ENCODE measurements around the gene NRXN3. TPM values are rescaled to one million over a fixed set of nuclear protein-coding genes. Genes with fewer than 3 reads are reported as not detected.

Gene NRXN3
- total and polyA plus RNA-seq, 4 donors, result 0.07 to 1.2 (median 0.23) TPM

GRCh38 chr14:78967111-78967809 is 797.1 kb downstream of the NRXN3 start:
- Histone ChIP-seq H3K9me3 (ENCODE audit: control insufficient read depth in 4 of 4, low read length in 3 of 4) (no peaks in the 10 kb centered on the region), H3K4me3 (ENCODE audit: low read depth in 1 of 3, low read length in 3 of 3) (no peak overlapping the region), H3K27ac (ENCODE audit: low read depth in 1 of 2, low read length in 2 of 2) (no peak overlapping the region), H3K27me3 (ENCODE audit: control insufficient read depth in 4 of 4, insufficient read depth in 4 of 4, low read length in 3 of 4) (peaks cover 0 to 8% (median 0%) of the 10 kb centered on the region in 4 donors), H3K36me3 (ENCODE audit: control insufficient read depth in 4 of 4, insufficient read depth in 3 of 4, low read depth in 1 of 4, low read length in 3 of 4) (no peaks in the 10 kb centered on the region), H3K4me1 (ENCODE audit: control insufficient read depth in 4 of 4, insufficient read depth in 4 of 4, low read length in 3 of 4) (no peaks in the 10 kb centered on the region), H3K9ac (ENCODE audit: low read depth in 1 of 2, low read length in 2 of 2) (no peak overlapping the region)
- TF ChIP-seq EGR1 (IDR thresholded peaks at IDR 0.05; ENCODE audit: low read depth in 2 of 2) (no peak), CTCF (IDR thresholded peaks at IDR 0.05; ENCODE audit: low read depth, low read length, missing input control) (no peak), SP1 (IDR thresholded peaks at IDR 0.05) (no peak), RXRA (IDR thresholded peaks at IDR 0.05) (no peak), RAD21 (IDR thresholded peaks at IDR 0.05) (no peak), HNF4G (IDR thresholded peaks at IDR 0.05) (no peak), MAX (IDR thresholded peaks at IDR 0.05) (no peak), FOXA2 (IDR thresholded peaks at IDR 0.05) (no peak), YY1 (IDR thresholded peaks at IDR 0.05) (no peak), ZBTB33 (IDR thresholded peaks at IDR 0.05) (no peak)
- 65% methylated on average over 10 of the region's 10 CpGs for WGBS
- no peak for DNase-seq (ENCODE audit: low spot score)

GRCh38 chr14:78968265-78968664 is 798.1 kb downstream of the NRXN3 start:
- H3K9me3 ChIP-seq (ENCODE audit: control insufficient read depth in 4 of 4, low read length in 3 of 4), result no peaks in the 10 kb centered on the region
- no peaks in the 10 kb centered on the region for H3K36me3 ChIP-seq (ENCODE audit: control insufficient read depth in 4 of 4, insufficient read depth in 3 of 4, low read depth in 1 of 4, low read length in 3 of 4)
- TF ChIP-seq TAF1 (conservative IDR thresholded peaks at IDR 0.05), result no peak
- no peak for TF ChIP-seq HNF4G (IDR thresholded peaks at IDR 0.05)
- TF ChIP-seq ZBTB33 (IDR thresholded peaks at IDR 0.05), result no peak
- TF ChIP-seq REST (IDR thresholded peaks at IDR 0.05), result no peak
- TF ChIP-seq GABPA (IDR thresholded peaks at IDR 0.05 in 1 of 2, conservative IDR thresholded peaks at IDR 0.05 in 1 of 2), result no peak
- no peak for TF ChIP-seq CTCF (IDR thresholded peaks at IDR 0.05; ENCODE audit: low read depth, low read length, missing input control)
- TF ChIP-seq HNF4A (conservative IDR thresholded peaks at IDR 0.05), result no peak
- no peak for TF ChIP-seq SP1 (IDR thresholded peaks at IDR 0.05)
- no peak for TF ChIP-seq NR2F2 (IDR thresholded peaks at IDR 0.05)
- no peak for TF ChIP-seq ATF3 (IDR thresholded peaks at IDR 0.05)
- TF ChIP-seq EGR1 (IDR thresholded peaks at IDR 0.05; ENCODE audit: low read depth in 2 of 2), result no peak
- TF ChIP-seq JUND (IDR thresholded peaks at IDR 0.05), result no peak
- TF ChIP-seq RXRA (IDR thresholded peaks at IDR 0.05), result no peak
- no peak for TF ChIP-seq RAD21 (IDR thresholded peaks at IDR 0.05)
- TF ChIP-seq YY1 (IDR thresholded peaks at IDR 0.05), result no peak
- no peak for TF ChIP-seq FOXA2 (IDR thresholded peaks at IDR 0.05)
- H3K4me3 ChIP-seq (ENCODE audit: low read depth in 1 of 3, low read length in 3 of 3), result no peak overlapping the region
- peaks cover 0 to 8% (median 0%) of the 10 kb centered on the region in 4 donors for H3K27me3 ChIP-seq (ENCODE audit: control insufficient read depth in 4 of 4, insufficient read depth in 4 of 4, low read length in 3 of 4)
- DNase-seq (ENCODE audit: low spot score), result no peak
- H3K4me1 ChIP-seq (ENCODE audit: control insufficient read depth in 4 of 4, insufficient read depth in 4 of 4, low read length in 3 of 4), result no peaks in the 10 kb centered on the region
- no peak overlapping the region for H3K27ac ChIP-seq (ENCODE audit: low read depth in 1 of 2, low read length in 2 of 2)
- WGBS, result 76% methylated on average over 6 of the region's 6 CpGs
- no peak overlapping the region for H3K9ac ChIP-seq (ENCODE audit: low read depth in 1 of 2, low read length in 2 of 2)
